Smooth muscle cell (in vitro differentiated cells): ENCODE results near the gene THEM5. TPM values are rescaled to one million over a fixed set of nuclear protein-coding genes. Genes with fewer than 3 reads are reported as not detected.

ENCODE experiments used
- DNase-seq: peaks from one replicate; lab custom pipeline; 2025; ENCODE audit not compliant: unreplicated experiment; lab: John Stamatoyannopoulos, UW
- H2AFZ ChIP-seq: fragments of 200-600 bp; sonication (generic); 2 replicates; pipeline ENCODE4 v1.6.0; 2016; ENCODE audit warnings: antibody characterized with exemption, low read depth, mild to moderate bottlenecking
- H3F3A ChIP-seq: fragments of 200-600 bp; sonication (generic); 2 replicates; pipeline ENCODE4 v1.6.0; 2017; ENCODE audit warnings: antibody characterized with exemption, low read depth
- H3K27ac ChIP-seq: fragments of 200-600 bp; sonication (generic); 2 replicates; pipeline ENCODE4 v1.5.1; 2016; ENCODE audit warnings: low read depth, mild to moderate bottlenecking
- H3K27me3 ChIP-seq: fragments of 200-600 bp; sonication (generic); 2 replicates; pipeline ENCODE4 v1.6.1; 2016; ENCODE audit warnings: low read depth, mild to moderate bottlenecking
- H3K36me3 ChIP-seq: fragments of 200-600 bp; sonication (generic); 2 replicates; pipeline ENCODE4 v1.5.1; 2016; ENCODE audit warnings: low read depth
- H3K4me1 ChIP-seq: fragments of 200-600 bp; sonication (generic); 2 replicates; pipeline ENCODE4 v1.5.1; 2016; ENCODE audit warnings: low read depth
- H3K4me2 ChIP-seq: fragments of 200-600 bp; sonication (generic); 2 replicates; pipeline ENCODE4 v1.6.0; 2016; ENCODE audit warnings: mild to moderate bottlenecking
- H3K4me3 ChIP-seq: fragments of 200-600 bp; sonication (generic); 2 replicates; pipeline ENCODE4 v1.5.1; 2016; ENCODE audit warnings: mild to moderate bottlenecking
- H3K79me2 ChIP-seq: fragments of 200-600 bp; sonication (generic); 2 replicates; pipeline ENCODE4 v1.6.0; 2016; ENCODE audit warnings: low read depth, mild to moderate bottlenecking
- H3K9ac ChIP-seq: fragments of 200-600 bp; sonication (generic); 2 replicates; pipeline ENCODE4 v1.6.0; 2016; ENCODE audit warnings: low read depth
- H3K9me3 ChIP-seq: fragments of 200-600 bp; sonication (generic); replicated peaks from 2 replicates; pipeline ENCODE4 v1.5.1; 2016; ENCODE audit warnings: low read depth
- H4K20me1 ChIP-seq: fragments of 200-600 bp; sonication (generic); 2 replicates; pipeline ENCODE4 v1.6.0; 2016; ENCODE audit warnings: low read depth
- WGBS: methylation state at CpG from one replicate; pipeline ENCODE4 v1.1.7; 2016; ENCODE audit warnings: low lambda C conversion rate; 5-methylcytosine and 5-hydroxymethylcytosine counted together
- polyA plus RNA-seq: library from polyadenylated mRNA; unstranded; fragments of >200 nt; fragmentation: Nextera tagmentation; extraction: Ambion mirVana; gene quantifications from 2 replicates; pipeline ENCODE4 v1.2.1, GENCODE V29; 2016
- total RNA-seq: library from RNA; depleted of rRNA; stranded (reverse); fragments of >200 nt; gene quantifications from 2 replicates; pipeline ENCODE4 v1.2.3, GENCODE V29; 2014
- TF ChIP-seq, protein P1 (sequence below): fragments of 200-600 bp; sonication (generic); IDR thresholded peaks from 2 replicates; pipeline ENCODE4 v1.5.1; 2017; ENCODE audit warnings: borderline replicate concordance, mild to moderate bottlenecking, antibody characterized with exemption; ENCODE audit not compliant: insufficient read depth, poor library complexity, severe bottlenecking

Gene THEM5
- total and polyA plus RNA-seq, 2 experiments from 2014 or later = 0.76 to 1.0 TPM

- H3K4me3 ChIP-seq = no peak overlapping the region
- H4K20me1 ChIP-seq = no peaks in the 10 kb centered on the region
- no peak overlapping the region for H2AFZ ChIP-seq
- no peaks in the 10 kb centered on the region for H3K79me2 ChIP-seq
- TF ChIP-seq, protein P1, sequence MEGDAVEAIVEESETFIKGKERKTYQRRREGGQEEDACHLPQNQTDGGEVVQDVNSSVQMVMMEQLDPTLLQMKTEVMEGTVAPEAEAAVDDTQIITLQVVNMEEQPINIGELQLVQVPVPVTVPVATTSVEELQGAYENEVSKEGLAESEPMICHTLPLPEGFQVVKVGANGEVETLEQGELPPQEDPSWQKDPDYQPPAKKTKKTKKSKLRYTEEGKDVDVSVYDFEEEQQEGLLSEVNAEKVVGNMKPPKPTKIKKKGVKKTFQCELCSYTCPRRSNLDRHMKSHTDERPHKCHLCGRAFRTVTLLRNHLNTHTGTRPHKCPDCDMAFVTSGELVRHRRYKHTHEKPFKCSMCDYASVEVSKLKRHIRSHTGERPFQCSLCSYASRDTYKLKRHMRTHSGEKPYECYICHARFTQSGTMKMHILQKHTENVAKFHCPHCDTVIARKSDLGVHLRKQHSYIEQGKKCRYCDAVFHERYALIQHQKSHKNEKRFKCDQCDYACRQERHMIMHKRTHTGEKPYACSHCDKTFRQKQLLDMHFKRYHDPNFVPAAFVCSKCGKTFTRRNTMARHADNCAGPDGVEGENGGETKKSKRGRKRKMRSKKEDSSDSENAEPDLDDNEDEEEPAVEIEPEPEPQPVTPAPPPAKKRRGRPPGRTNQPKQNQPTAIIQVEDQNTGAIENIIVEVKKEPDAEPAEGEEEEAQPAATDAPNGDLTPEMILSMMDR = no peak
- no peak overlapping the region for H3K4me2 ChIP-seq
- H3K9ac ChIP-seq = no peak overlapping the region
- peaks cover 7% of the 10 kb centered on the region for H3K27me3 ChIP-seq
- WGBS = 81% methylated on average over 8 of the region's 8 CpGs
- no peaks in the 10 kb centered on the region for H3K36me3 ChIP-seq
- H3K27ac ChIP-seq = no peak overlapping the region
- no peaks in the 10 kb centered on the region for H3K4me1 ChIP-seq
- no peaks in the 10 kb centered on the region for H3K9me3 ChIP-seq
- no peak for DNase-seq
- H3F3A ChIP-seq = no peaks in the 10 kb centered on the region
Observed at GRCh38 chr1:151809290-151809984, 44.1 kb downstream of the THEM5 start.

DNA sequence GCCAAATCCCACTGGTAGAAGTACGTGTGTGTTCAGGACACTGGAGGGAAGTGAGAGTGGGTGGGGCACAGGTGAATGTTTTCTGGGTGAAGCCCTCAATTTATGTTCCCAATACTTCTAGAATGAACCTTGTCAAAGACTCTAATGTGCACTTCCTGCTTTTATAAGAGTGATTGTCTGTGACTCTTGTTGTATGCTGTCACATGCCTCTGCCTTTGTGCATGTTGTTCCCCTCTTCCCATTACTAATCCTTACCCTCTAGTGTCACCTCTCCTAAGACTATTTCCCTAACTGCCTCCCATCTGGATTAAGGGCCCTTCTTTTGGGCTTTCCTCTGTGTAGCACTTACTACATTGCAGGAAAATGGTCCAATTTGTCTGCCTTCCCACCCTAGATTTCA, 45.7 kb downstream of the THEM5 start:
- H4K20me1 ChIP-seq = no peaks in the 10 kb centered on the region
- H3K9ac ChIP-seq = no peak overlapping the region
- no peaks in the 10 kb centered on the region for H3K79me2 ChIP-seq
- 100% methylated on average over 1 of the region's 1 CpG for WGBS
- H3K4me1 ChIP-seq = no peaks in the 10 kb centered on the region
- H3F3A ChIP-seq = no peaks in the 10 kb centered on the region
- TF ChIP-seq, protein P1 = no peak
- no peaks in the 10 kb centered on the region for H3K9me3 ChIP-seq
- no peak overlapping the region for H3K4me2 ChIP-seq
- peaks cover 14% of the 10 kb centered on the region for H3K27me3 ChIP-seq
- H2AFZ ChIP-seq = no peak overlapping the region
- no peak overlapping the region for H3K27ac ChIP-seq
- H3K36me3 ChIP-seq = no peaks in the 10 kb centered on the region
- no peak for DNase-seq
- no peak overlapping the region for H3K4me3 ChIP-seq

DNA sequence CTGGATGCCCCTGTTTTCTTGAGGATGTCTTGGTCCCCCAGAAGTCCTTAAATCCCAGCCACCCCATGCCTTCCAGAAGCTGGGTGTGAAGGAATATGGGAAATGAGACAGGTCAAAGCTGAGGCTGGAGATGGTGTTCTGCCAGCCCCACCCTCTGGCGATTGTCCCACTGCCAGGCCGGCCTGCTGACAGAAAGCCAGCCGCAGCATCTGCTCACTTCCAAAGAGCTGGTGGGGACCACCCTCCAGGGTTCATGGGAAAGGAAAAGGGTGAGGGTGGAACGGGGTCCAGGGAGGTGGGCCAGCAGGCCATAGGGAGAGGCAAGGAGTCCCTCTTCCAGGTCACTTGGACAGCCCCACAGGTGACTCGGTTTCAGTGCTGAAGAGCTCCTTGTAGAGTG, 46.4 kb downstream of the THEM5 start:
- Histone ChIP-seq H3F3A (no peaks in the 10 kb centered on the region), H3K9me3 (no peaks in the 10 kb centered on the region), H3K4me3 (no peak overlapping the region), H3K27me3 (peaks cover 14% of the 10 kb centered on the region), H4K20me1 (no peaks in the 10 kb centered on the region), H3K79me2 (no peaks in the 10 kb centered on the region), H3K4me2 (no peak overlapping the region), H3K4me1 (no peaks in the 10 kb centered on the region), H3K27ac (no peak overlapping the region), H3K9ac (no peak overlapping the region), H2AFZ (no peak overlapping the region), H3K36me3 (no peaks in the 10 kb centered on the region)
- WGBS = 91% methylated on average over 5 of the region's 5 CpGs
- TF ChIP-seq, protein P1 = no peak
- DNase-seq = no peak

GRCh38 chr1:151806170-151806569, 47.3 kb downstream of the THEM5 start:
- Histone ChIP-seq H3K9ac (no peak overlapping the region), H3K27me3 (peaks cover 14% of the 10 kb centered on the region), H3K36me3 (no peaks in the 10 kb centered on the region), H2AFZ (no peak overlapping the region), H3K27ac (no peak overlapping the region), H3K4me2 (no peak overlapping the region), H4K20me1 (no peaks in the 10 kb centered on the region), H3K79me2 (no peaks in the 10 kb centered on the region), H3K4me1 (no peaks in the 10 kb centered on the region), H3K4me3 (no peak overlapping the region), H3F3A (no peaks in the 10 kb centered on the region), H3K9me3 (no peaks in the 10 kb centered on the region)
- no peak for DNase-seq
- 88% methylated on average over 7 of the region's 7 CpGs for WGBS
- TF ChIP-seq, protein P1 = no peak
